SIG-M5 (cell line): ENCODE results near the gene GREB1L.
"Not testable (repeated sequence)": the region's sequence is repeated elsewhere in the genome, so short reads cannot be mapped to it uniquely, and the experiment has no call there.

Experiments
- DNase-seq: peaks from one replicate; lab custom pipeline; 2025; lab: John Stamatoyannopoulos, UW

Gene GREB1L

DNA sequence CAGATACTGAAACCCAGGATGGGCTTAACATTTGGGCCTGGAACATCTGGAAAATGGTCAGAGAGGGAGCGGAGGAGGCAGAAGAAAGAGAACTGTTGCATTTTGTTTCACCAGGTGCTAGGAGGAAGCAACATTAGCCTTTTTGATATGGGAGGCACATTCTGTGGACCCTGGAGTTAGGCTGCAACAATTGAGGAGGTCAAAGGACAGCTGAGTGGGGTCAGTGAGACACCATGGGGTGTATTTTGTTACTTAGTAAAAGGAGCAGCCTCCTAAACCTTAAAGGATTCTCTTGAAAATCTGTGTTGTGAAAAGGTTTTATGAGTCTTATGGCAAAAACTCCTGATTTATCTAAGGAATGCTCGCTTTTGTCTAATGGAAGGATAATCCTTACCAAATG lies 124.9 kb downstream of the GREB1L start:
- no peak for DNase-seq

- DNase-seq: no peak
These were observed 127.1 kb downstream of the GREB1L start for GRCh38 chr18:21369146-21369545.

GRCh38 chr18:21369597-21369996 lies 127.6 kb downstream of the GREB1L start:
- not testable (repeated sequence) for DNase-seq

- no peak for DNase-seq
These were observed 141.0 kb downstream of the GREB1L start for GRCh38 chr18:21383031-21383430.

DNA sequence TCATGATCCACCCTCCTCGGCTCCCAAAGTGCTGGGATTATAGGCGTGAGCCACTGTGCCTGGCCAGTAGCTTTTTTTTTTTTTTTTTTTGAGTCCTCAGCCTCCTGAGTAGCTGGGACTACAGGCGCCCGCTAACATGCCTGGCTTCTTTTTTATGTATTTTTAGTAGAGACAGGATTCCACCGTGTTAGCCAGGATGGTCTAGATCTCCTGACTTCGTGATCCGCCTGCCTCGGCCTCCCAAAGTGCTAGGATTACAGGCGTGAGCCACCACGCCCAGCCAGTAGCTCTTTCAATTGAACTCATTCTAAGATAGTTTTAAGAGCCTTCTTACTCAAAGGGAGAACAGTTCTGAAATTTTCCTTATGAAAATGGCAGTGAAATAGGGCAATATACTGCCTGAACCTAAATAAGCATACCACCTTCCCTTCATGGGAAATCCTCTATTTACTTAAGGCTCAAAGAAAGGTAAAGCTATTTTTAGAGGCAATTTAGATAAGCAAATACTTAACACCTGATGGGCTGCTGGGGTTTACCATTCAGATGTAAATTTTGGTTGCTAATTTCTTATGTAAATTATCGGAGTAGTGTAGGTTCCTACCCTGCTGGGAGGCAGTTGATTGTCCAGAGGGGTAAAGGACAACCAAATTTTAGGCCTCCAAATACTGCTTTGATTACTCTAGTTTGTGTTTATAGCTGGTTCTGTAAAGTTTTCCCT lies 144.7 kb downstream of the GREB1L start:
- no peak for DNase-seq

GRCh38 chr18:21387886-21388285 lies 145.9 kb downstream of the GREB1L start:
- no peak for DNase-seq

DNA sequence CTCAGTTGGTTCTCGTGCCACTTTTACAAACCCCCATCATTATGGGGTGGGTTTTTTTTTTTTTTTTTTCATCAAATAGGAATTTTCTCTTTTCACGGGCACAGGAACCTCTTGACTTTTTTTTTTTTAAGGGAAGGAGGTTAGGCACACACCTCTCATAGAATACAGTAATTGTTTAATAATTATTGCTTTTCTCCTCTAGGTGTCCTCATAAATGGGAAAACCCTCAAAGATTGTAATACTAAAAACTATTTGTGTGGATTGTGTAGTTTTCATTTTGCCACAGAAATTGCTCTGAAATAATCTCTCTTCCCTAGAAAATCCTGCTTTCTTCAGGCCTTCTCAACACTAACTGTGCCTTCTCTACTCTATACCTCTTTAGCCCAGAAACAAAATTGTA lies 147.3 kb downstream of the GREB1L start:
- DNase-seq: no peak

DNA sequence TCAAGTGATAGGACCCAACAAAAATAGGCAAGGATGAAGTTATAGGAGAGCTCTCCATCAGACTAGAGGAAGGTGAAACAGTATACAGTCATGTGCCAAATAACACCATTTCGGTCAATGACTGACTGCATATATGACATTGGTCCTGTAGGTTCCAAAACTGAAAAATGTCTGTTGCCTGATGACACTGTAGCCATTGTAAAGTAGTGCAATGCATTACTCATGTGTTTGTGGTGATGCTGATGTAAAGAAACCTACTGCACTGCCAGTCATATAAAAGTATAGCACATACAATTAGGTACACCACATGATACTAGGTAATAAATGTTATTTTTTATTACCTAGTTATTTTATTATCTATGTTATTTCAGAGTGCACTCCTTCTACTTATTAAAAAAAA lies 147.9 kb downstream of the GREB1L start:
- DNase-seq: no peak

DNA sequence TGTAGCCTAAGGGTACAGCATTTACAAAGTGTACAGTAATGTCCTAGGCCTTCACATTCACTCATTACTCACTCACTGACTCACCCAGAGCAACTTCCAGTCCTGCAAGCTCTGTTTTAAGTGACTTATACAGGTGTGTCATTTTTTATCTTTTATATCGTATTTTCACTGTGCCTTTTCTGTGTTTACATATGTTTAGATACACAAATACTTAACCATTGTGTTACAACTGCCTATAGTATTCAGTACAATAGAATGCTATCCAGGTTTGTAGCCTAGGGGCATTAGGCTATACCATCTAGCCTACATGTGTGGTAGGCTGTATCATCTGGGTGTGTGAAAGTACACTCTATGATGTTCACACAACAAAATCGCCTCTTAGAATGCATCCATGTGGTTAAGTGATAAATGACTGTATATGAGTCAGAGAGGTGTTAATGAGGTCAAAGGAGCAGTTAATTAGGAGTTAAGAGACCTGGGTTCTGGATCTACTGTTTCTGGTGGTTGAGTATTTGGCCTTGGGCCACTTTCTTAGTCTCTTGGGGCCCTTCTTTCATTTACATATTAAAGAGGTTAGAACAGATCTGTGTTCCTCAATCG lies 149.1 kb downstream of the GREB1L start:
- no peak for DNase-seq

DNA sequence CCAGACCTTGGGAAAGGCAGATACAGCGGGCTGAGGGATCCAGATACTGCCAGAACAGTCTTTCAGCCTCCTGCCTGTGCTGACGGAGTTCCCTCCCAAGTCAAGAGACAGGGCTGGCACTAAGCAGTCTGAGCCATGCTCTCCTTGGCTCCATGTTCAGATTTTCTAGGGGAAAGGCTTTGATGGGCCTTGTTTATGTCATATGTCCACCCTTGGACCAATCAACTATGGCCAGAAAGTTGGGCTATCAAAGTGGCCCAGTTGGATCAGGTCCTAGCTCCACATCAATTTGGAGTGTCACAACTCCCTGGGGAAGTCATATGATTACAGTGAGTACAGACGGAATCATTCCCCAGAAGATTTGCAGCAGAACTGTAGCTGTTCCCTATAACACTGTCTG lies 152.0 kb downstream of the GREB1L start:
- DNase-seq: no peak

DNA sequence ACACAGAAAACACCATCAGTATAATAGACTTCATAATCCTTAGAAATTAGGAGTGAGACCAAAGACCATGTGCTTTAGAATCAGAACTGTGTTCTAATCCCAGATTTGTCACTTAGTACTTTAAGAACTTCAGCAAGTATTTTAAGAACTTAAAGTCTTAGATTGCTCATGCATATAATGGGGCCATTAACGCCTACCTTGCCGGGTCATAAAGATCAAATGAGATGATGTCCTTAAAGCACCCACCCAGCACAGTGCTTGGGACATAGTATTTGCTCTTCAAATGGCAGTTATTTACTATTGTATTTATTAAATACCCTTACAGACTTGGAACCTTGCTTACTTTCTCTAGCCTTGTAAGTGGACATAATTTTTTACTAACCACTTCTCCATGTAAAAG lies 156.1 kb downstream of the GREB1L start:
- DNase-seq: no peak

DNA sequence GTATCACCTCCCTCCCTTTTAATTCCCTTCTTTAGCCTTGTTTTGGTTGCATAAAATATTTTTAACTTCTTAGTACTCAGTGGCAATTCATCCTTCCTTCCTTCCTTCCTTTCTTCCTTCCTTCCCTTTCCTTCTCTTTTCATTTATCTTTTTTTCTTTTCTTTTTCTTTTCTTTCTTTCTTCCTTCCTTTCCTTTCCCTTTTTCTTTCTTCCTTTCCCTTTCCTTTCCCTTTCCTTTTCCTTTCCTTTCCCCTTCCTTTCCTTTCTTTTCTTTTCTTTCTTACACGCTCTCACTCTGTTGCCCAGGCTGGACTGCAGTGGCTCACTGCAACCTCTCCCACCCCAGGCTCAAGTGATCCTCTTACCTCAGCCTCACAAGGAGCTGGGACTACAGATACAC lies 160.2 kb downstream of the GREB1L start:
- no peak for DNase-seq

DNA sequence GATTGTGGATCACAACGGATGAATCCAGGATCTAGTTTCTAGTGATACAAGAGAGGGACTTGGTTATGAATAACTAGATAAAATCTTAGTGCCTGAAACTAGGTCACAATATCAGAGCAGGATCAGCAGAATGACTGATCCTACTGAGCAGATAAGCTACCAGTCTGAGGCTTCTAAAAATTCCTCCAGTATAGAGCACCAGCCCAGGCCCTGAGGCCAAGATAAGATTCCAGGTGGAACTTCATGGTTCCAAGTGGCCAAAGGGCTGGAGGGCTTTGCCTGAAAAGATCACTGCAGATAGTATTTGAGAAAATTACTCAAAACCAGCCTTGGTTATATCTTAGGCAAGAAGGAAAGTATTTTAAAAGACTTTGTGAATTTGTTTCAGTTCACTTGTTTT lies 162.4 kb downstream of the GREB1L start:
- DNase-seq: no peak

GRCh38 chr18:21406116-21406515 lies 164.1 kb downstream of the GREB1L start:
- no peak for DNase-seq

GRCh38 chr18:21408681-21409080 lies 166.6 kb downstream of the GREB1L start:
- no peak for DNase-seq

DNA sequence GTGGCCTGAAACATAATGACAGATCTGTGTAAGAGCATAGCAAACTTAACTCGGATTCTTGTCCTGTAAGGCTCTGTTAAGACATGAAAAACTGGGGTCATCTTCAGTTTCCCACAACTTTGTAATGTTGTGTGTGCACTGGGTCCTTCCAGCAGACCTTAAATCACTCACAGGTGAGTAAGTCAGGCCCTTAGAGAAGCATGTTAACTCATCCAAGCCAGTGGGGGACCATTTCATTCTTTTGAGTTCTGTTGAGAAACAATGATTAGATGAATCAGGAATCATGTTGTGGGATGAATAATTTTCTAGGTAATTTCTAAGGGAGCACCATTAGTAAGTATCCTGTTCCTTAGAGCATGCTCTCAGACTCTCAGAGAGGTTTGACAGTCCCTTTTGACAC lies 191.4 kb downstream of the GREB1L start:
- no peak for DNase-seq

DNA sequence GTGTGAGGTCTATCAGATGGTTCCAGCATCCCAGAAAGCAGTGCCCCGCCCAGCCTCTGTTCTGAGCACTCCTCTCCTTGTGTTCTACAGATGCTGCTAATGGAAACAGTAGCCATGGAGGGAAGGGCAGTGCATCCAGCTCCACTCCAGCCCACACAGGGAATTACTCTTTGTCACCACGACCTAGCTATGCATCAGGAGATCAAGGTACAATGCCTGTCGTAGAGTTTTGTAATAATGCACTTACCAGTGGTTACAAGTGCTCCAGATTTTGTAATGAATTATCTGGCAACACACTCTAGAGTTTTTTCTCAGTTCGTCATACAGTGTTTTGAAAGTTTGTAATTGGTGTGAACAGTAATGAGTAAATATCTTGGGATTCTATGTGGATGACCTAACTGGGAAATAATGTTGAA lies 197.4 kb downstream of the GREB1L start:
- no peak for DNase-seq

DNA sequence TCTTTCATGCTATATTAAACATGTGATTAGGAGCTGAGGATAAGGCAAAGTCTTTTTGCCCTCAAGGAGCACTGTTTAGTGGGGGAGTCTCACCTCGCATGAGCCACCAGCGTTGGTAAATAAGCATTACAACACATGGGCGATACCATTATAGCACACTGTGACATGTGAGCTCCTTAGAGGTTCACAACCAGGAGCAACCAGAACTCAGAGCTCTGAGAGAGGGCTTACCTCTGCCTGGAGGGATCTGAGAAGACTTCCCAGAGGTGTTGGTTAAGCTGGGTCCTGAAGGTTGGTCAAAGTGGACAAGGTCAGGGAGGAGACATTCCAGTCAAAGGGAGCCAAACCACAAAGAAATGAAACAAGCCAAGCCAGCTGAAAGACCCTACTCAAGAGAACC lies 199.6 kb downstream of the GREB1L start:
- no peak for DNase-seq

- no peak for DNase-seq
These were observed 201.9 kb downstream of the GREB1L start for GRCh38 chr18:21443776-21444464.

GRCh38 chr18:21444465-21445212 lies 202.6 kb downstream of the GREB1L start:
- no peak for DNase-seq

GRCh38 chr18:21448299-21448698 lies 206.3 kb downstream of the GREB1L start:
- DNase-seq: no peak

DNA sequence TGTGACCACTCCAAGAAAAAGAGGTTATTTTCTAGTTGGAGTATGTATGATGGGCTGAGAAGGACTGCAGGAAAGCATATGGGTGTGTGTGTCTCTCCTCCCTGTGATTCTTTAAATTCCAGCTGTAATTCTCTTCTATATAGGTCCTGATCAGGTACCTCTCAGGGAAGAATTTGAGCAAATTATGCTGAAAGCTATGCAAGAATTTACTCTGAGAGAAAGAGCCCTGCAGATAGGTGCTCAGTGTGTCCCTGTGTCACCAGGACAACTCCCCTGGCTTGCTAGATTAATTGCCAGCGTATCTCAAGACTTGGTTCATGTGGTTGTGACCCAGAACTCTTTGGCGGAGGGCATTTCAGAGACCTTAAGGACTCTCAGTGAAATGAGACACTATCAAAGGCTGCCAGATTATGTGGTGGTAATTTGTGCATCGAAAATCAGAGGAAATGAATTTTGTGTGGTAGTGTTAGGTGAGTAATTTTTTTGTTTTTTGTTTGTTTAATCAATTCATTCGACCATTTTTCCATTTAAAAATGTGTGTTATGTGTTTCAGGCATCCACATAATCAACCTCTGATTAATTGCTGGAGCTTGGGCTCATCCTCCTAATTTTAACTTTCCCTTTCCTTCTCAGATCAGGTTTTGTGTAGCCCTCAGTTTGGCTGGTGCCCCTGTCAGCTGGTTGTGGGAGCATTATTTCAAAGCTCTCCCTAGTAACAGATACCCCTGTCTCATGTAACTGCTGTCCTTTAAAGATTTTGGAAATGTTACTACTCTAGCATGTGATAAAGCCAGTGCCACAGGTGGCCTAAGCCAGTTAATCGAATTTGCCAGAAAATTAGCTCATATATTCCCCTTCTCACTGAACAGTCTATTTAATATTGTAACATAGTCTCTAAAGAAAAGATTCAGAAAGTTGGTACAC lies 207.6 kb downstream of the GREB1L start:
- no peak for DNase-seq
